Pulmonary artery endothelial cell (primary cell): ENCODE measurements around the gene ZGRF1. TPM values are rescaled to one million over a fixed set of nuclear protein-coding genes. Genes with fewer than 3 reads are reported as not detected.
"Not testable (repeated sequence)": the region's sequence is repeated elsewhere in the genome, so short reads cannot be mapped to it uniquely, and the experiment has no call there.

Experiments
- DNase-seq: peaks from one replicate; pipeline ENCODE4 v3.0.0-alpha.2; 2011; ENCODE audit warnings: low read depth, low spot score
- total RNA-seq: library from RNA; depleted of rRNA; stranded (reverse); fragments of >200 nt; gene quantifications from 2 replicates; pipeline ENCODE4 v1.2.3, GENCODE V29; 2014

ZGRF1 gene
- total RNA-seq, 1 donor from 2014 or later = 10.1 TPM

DNA sequence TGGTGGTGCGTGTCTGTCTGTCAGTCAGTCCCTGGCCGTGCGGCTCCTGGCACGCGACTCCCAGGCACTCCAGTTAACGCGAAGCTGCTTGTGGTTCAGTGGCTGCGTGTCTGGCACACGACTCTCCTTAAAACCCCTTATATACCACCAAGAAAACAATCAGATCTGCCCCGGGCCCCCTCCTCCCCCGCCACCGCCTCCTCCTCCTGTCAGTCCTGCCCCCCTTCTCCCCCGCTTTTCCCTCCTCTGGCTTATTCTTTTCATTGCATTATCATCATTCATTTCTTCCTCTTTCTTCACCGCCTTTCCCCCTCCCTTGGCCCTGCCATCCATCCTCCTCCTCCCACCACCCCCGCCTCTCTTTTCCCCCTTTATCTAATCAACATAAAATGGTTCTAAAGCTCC, 120.6 kb downstream of the ZGRF1 start, which contains the start of gene NEUROG2:
Gene NEUROG2 (minus strand): TSS at position 115 of the 405 bp plus-strand sequence. CDS start 705 bp downstream, outside the sequence.
- no peak for DNase-seq

DNA sequence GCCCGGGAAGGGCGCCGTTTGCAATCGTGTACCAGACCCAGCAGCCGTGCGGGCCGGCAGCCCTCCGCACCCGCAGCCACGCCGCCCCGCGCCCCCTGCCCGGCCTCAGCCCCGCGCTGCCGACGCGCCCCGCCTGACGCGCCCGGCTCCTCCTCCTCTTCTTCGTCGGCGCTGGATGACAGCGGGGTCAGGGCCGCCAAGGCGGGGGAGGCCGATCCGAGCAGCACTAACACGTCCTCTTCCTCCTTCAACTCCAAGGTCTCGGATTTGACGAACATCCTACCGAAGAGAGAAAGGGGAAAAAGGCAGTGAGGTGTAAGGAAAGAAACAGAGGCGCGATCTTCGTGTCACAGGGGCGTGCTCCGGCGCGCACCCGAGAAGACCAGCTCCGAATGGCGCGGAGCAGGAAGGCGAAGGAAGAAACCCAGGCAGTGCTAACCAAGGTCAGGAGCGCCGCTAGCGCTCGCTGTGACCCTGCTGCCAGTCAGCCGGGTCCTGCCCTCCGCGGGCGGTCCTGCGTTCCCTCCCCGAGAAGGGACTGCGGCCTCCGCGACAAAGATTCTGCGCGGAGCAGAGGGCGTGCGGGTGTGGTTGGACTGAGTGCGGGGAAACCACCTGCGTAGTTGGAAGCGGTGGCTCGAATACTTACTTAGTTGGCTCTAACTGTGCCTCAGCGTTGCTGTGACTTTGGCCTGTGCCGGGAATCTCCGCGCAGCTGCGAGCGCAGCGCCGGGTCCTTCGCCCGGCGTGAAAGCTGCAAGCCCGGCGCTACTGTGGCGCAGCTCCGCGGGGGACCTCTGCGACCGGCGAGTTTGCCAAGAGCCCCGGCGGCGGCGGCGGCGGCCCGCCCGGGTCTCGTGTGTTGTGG, 121.3 kb downstream of the ZGRF1 start:
- DNase-seq = no peak

DNA sequence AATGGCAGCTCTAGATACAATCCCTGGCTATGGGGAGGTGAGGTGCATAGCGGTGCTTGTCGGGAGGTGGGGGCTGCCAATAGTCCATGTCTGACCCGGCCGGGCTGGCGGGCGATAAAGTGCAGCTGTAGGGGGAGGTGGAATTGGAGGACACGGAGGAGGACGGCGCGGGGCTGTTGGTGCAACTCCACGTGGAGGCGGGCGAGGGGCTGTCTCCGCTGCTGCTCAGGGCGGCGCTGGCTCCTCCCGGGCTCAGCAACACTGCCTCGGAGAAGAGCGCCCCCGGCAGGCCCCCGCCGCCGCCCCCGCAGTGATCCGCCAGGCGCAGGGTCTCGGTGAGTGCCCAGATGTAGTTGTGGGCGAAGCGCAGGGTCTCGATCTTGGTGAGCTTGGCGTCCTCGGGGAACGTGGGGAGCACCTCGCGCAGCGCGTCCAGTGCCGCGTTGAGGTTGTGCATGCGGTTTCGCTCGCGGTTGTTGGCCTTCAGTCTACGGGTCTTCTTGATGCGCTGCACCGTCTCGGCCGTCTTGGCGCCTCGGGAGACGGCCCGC, 122.0 kb downstream of the ZGRF1 start:
- DNase-seq = no peak

DNA sequence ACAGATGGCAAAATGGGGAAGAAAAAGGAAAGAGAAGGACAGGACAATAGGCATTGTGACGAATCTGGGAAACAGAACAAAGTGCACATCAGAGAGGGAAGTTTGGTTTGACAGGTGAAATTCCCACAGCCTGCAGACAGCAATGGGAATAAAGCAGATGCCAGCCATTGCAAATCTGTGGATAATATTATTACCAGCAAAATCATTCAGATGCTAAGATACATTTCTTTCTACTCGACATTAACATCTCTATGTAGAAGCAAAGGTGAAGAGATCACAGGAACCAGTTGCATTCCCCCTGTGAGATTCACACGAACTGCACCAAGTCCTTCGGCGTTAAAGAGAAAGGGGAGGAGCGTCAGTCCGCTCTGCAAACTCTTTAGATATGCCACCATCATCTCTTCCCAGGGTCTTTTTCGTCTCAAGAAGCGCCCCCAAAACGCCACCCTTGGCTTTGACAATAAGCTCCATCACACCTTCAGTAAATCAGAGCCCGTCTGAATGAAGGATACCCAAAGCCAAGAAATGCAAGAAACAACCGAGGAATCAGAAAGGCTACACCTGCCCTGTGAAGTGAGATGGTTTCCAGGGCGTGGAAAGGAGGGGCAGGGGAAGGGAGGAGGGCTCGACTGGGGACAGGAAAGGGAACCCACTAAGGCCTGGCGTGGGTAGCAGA, 122.6 kb downstream of the ZGRF1 start:
- no peak for DNase-seq

DNA sequence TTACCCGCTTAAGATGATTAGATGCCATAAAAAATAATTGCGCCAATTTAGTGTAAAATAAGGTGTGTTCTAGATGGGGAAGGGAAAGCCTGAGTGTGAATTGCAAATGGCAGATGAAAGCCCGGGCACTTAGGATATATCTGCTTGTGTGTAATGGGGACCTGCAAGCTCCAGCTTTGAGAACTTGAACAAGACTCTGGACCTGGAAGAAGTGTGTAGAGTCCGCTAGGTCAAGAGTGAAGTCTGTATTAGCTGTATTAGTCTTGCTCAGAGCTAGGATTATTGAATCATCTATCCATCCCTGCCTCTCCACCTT, 124.9 kb downstream of the ZGRF1 start:
- DNase-seq = no peak

DNA sequence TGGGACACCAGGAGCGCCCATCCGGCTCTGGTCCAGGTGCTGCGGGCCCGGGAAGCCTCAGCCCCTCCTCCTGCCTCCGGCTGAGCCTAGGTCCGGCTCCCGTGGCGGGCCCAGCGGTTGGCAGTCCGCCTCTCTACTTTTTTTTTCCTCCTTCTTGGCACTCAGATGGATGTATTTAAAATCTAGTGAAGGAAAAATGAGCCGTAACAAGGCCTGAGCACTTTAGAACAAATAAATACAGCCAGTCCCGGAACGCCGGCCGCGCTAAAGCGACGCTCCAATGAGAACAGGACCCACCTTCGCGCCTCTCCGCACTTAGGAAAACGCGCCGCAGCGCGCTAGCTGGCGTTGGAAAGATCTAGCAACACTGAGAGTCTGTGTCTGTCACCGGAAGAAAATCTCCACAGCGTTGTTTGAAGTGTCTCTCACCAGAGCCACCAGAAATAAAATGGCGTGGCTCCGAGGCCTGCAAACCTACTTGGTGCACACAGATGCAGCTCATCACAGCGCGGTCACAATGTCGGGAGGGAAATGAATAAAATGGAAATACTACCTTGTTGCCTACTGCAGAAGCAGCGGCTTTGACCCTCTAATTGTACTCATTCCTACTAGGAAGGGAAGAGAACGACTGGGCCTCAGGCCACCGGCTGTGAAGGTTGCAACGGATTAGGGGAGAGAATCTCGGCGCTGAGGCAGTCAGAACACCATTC, 125.5 kb downstream of the ZGRF1 start:
- DNase-seq = no peak

DNA sequence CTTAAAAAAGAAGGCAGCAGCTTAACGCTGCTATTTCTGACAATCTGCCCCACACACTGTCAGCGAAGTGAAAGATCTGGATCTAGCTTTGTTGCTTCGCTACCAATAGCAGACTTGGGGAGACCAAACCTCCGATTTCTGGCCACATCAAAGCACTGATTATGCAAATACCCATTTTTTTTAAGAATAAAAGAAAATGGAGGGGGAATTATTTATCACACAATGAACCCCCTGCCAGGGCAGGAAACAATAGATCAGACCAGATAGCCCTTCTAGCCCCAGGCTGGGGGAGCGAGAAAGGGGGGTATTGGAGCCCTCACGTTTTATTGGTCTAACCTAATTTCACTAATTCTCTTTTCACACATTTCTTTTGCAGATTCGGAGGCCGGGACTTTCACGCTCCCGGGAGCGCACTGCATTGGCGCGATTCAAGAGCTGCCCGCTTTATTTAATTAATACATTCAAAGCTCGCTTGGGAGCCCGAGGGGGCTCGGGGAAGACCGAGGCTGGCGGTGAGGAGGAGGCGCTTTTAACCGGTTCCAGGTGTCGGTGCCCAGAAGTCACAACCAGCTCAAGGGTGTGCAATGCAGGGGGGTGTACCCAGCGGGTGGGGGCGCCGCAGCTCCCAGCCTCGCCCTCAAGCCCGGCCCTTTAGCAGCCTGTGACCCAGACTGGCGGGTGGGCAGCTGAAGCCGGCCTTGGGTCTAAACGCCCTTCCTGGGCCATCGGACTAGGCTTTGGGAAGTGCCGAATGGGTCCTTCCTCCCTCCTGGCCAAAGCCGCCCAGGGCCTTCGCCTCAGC, 126.2 kb downstream of the ZGRF1 start:
- DNase-seq = no peak

DNA sequence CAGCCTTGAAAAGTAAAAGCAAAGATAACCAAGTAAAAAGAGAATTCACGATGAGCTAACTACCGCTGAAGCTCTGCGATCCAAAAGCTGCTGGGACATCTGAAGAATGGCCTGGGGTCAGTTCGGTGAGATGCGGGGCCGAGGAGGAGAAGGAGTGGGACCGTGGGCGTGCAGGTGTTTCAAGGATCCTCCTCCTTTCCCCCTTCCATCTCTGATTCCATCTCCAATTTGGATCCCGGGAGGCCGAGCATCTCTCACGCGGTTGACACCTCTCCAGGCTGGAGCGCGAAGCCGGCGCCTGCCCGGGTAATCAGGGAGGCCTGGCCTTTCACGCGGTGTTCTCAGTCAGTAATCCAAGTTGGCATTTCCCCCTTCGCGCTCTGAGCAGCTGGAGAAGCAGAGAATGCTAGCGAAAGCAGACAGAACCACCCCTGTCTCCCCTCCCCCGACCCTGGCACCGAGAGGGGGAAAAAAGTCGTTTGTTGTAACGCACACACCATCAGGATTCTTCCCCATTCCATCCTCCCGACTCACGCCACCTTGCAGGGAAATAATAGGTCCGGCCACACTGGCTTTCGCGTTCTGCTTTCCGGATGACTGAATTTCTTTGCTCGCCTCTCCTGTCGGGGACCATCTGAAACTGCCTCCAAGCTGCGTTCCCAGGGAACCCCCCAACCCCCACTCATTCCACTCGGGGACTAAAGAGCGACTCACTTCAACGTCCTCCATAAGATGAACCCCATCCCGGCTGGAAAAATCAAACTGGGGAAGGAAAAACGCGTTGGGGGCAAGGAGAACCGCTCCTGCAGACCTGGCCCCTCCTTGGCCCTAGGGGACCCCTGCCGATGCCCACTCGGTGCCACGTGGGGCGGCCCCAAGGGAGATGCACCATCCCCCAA, 127.2 kb downstream of the ZGRF1 start:
- no peak for DNase-seq

DNA sequence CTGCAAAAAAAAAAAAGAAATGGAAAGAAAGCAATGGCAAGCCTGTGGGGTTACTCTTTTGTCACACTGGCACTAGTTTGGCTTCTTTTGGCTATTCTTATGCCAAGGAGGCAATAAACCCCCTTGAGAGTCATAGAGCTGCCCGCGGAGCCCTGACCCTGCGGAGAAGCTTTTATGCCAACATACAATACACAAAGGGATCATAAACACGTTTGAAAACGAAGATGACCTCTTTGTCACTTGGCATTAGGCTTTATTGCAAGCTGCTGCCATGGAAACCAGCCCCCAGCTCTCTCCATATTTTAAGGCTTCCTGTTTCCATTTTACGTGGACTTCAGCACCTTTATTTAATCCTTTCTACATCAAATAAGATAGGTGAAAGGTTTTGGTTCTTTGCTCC, 128.4 kb downstream of the ZGRF1 start:
- no peak for DNase-seq

DNA sequence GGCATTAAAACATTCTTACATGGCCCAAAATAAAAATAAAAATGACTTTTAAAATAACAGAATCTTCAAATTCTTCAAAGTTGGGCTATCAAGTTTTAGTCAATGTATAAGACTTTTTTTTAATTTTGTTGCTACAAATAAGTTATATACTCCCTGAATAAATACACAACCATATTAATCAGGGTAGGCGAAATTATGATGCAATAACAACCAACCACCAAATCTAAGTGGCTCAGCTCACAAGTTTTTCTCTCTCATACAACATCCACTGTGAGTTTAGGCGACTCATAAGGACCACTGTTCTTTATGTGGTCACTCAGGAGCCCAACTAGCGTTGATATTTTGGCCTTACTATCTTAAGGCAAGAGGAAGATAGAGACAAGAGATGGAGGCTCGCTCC, 131.9 kb downstream of the ZGRF1 start:
- no peak for DNase-seq

DNA sequence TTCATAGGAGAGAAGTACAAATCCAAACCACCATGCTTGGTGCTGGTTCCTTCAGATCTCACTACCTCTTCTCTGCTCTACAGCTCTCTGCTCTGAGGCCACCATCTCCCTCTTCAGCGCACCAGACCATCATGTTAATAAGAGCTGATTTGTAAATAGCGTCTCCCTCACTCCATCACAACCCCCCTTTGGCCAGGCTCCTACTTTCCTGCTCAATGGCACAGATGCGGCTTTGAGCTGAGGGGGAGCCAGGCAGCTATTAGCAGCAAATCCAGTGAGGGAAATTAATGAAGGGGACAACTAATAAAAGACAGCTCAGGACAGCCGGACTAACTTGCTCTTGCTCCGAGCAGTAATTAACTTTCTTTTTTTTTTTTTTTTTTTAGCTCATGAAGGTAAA, 133.8 kb downstream of the ZGRF1 start:
- no peak for DNase-seq

DNA sequence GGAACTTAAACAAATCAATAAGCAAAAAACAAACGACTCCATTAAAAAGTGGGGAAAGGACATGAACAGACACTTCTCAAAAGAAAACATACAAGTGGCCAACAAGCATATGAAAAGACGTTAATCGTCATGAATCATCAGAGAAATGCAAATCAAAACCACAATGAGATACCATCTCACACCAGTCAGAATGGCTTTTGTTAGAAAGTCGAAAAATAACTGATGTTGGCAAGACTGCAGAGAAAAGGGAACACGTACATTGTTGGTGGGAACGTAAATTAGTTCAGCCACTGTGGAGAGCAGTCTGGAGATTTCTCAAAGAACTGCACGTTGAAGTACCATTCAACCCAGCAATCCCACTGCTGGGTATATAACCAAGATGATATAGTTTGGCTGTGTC, 144.4 kb downstream of the ZGRF1 start:
- DNase-seq = no peak

DNA sequence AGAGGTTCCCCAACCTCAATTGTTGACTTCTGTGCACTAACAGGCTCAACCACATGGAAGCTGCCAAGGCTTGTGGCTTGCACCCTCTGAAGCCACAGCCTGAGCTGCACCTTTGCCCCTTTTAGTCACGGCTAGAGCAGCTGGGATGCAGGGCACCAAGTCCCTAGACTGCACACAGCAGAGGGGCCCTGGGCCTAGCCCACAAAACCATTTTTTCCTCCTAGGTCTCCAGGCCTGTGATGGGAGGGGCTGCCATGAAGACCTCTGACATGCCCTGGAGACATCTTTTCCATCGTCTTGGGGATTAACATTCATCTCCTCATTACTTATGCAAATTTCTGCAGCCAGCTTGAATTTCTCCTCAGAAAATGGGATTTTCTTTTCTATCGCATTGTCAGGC, 145.9 kb downstream of the ZGRF1 start:
- not testable (repeated sequence) for DNase-seq

Other genes with a start within 250 kb of the ZGRF1 start
- gene NEUROG2, start 120.7 kb downstream of the ZGRF1 start, total RNA-seq = not detected in 2 replicates
- 19.1 and 26.4 TPM in 2 replicates for gene LARP7, start 234 bp upstream of the ZGRF1 start, total RNA-seq